Parathyroid adenoma (tissue), 2 donors: Measurements from ENCODE around the gene HK3.

Source experiments
- H2AFZ ChIP-seq: fragments of 300-600 bp; sonication (generic); one replicate; pipeline ENCODE4 v1.7.0; 2017; ENCODE audit warnings: antibody characterized with exemption, mild to moderate bottlenecking
- H3K27ac ChIP-seq: fragments of 300-600 bp; sonication (generic); one replicate; pipeline ENCODE4 v1.7.0; 2017
- H3K27me3 ChIP-seq: fragments of 300-600 bp; sonication (generic); one replicate; pipeline ENCODE4 v1.7.0; 2017; ENCODE audit warnings: low read length; ENCODE audit not compliant: control insufficient read depth, insufficient read depth
- H3K36me3 ChIP-seq: fragments of 300-600 bp; sonication (generic); one replicate; pipeline ENCODE4 v1.7.0; 2017; ENCODE audit warnings: low read length; ENCODE audit not compliant: control insufficient read depth, insufficient read depth
- H3K4me1 ChIP-seq: fragments of 300-600 bp; sonication (generic); one replicate; pipeline ENCODE4 v1.7.0; 2017; ENCODE audit warnings: control low read depth
- H3K4me2 ChIP-seq: fragments of 300-600 bp; sonication (generic); one replicate; pipeline ENCODE4 v1.7.0; 2017; ENCODE audit warnings: low read length
- H3K4me3 ChIP-seq: fragments of 300-600 bp; sonication (generic); one replicate; pipeline ENCODE4 v1.7.0; 2017; ENCODE audit warnings: low read depth, low read length
- H3K79me2 ChIP-seq: fragments of 300-600 bp; sonication (generic); one replicate; pipeline ENCODE4 v1.7.0; 2017; ENCODE audit warnings: control low read depth
- H3K9ac ChIP-seq: fragments of 300-600 bp; sonication (generic); one replicate; pipeline ENCODE4 v1.7.0; 2017; ENCODE audit warnings: mild to moderate bottlenecking
- H3K9me3 ChIP-seq: fragments of 300-600 bp; sonication (generic); one replicate; pipeline ENCODE4 v1.7.0; 2017; ENCODE audit warnings: low read length; ENCODE audit not compliant: control insufficient read depth
- CTCF ChIP-seq: fragments of 300-600 bp; sonication (generic); IDR thresholded peaks from one replicate; pipeline ENCODE4 v1.7.0; 2017; ENCODE audit warnings: antibody characterized with exemption, mild to moderate bottlenecking
- donor health status: primary hyperparathyroidism.

Gene HK3

DNA sequence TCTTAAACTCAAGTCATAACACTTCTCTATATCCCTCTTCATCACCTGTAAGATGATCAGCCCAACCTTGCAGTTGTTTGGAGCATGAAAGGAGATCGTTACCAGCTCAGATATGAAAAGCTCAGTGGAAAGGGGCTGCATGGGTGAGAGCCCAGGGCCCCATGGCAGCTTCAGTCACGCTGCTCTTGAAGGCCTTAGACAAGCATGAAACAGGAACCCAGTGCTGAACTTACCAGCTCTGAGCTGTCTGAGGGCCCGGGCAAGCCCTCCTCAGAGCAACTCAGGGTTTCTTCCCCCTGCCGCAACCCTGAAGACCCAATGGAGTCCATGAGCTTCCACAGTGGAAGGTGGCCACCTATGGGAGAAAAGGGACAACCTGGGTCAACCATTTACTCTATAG lies 3.3 kb downstream of the HK3 start:
- H3K27me3 ChIP-seq: no peaks in the 10 kb centered on the region
- H3K27ac ChIP-seq: no peak overlapping the region
- no peak for TF ChIP-seq CTCF
- H3K36me3 ChIP-seq: no peaks in the 10 kb centered on the region
- no peak overlapping the region for H3K4me3 ChIP-seq
- H3K79me2 ChIP-seq: no peaks in the 10 kb centered on the region
- H3K9me3 ChIP-seq: no peaks in the 10 kb centered on the region
- no peak overlapping the region for H2AFZ ChIP-seq
- H3K4me2 ChIP-seq: no peak overlapping the region
- no peak overlapping the region for H3K9ac ChIP-seq
- H3K4me1 ChIP-seq: no peaks in the 10 kb centered on the region

DNA sequence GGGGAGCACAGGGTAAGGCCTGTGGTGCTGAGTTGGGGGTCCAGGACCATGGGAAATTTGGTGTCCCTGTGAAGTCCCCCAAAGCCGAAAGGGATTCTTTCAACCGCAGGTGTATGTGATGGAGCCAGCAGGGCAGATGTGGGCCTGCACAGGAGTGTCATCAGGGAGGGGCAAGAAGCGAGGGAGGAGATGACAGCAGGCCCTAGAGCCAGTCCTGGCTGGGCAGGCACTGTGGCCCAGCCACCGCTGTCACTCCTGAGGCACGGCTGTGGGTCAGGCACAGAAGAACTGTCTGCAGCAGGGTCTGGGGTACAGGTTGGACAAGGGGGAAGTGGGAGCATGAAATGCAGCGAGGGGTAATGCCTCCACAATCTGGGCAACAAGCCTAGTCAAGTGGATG lies 4.8 kb downstream of the HK3 start:
- no peaks in the 10 kb centered on the region for H3K4me1 ChIP-seq
- H2AFZ ChIP-seq: no peak overlapping the region
- H3K36me3 ChIP-seq: no peaks in the 10 kb centered on the region
- H3K4me3 ChIP-seq: no peak overlapping the region
- no peaks in the 10 kb centered on the region for H3K9me3 ChIP-seq
- no peaks in the 10 kb centered on the region for H3K79me2 ChIP-seq
- H3K4me2 ChIP-seq: no peak overlapping the region
- TF ChIP-seq CTCF: no peak
- H3K9ac ChIP-seq: no peak overlapping the region
- H3K27me3 ChIP-seq: no peaks in the 10 kb centered on the region
- no peak overlapping the region for H3K27ac ChIP-seq

DNA sequence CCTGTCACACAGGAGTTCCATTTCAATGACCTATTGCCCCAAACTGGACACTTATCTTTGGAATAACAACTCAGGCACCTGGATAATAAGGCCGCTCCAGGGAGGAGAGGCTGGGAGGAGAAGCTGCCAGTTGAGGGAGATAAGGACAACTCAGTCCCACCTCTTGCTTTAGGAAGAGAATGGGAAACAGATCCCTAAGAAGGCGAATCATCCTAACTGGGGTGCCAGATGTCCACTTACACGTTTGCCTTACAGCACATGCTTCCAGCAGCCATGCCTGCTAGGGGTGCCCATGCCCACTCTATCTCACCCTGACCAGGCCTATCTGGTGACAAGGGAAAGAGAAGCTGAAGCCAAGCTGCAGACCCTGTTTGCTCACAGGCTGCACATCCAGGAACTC lies 6.5 kb downstream of the HK3 start:
- no peak for TF ChIP-seq CTCF
- H3K27me3 ChIP-seq: no peaks in the 10 kb centered on the region
- H3K27ac ChIP-seq: no peak overlapping the region
- H3K9me3 ChIP-seq: no peaks in the 10 kb centered on the region
- H3K79me2 ChIP-seq: no peaks in the 10 kb centered on the region
- H3K9ac ChIP-seq: no peak overlapping the region
- no peak overlapping the region for H2AFZ ChIP-seq
- H3K36me3 ChIP-seq: no peaks in the 10 kb centered on the region
- H3K4me3 ChIP-seq: no peak overlapping the region
- no peaks in the 10 kb centered on the region for H3K4me1 ChIP-seq
- no peak overlapping the region for H3K4me2 ChIP-seq

- H3K79me2 ChIP-seq: no peaks in the 10 kb centered on the region
- H3K9me3 ChIP-seq: no peaks in the 10 kb centered on the region
- no peak overlapping the region for H3K27ac ChIP-seq
- H3K4me3 ChIP-seq: no peak overlapping the region
- H3K4me2 ChIP-seq: no peak overlapping the region
- H2AFZ ChIP-seq: no peak overlapping the region
- no peaks in the 10 kb centered on the region for H3K4me1 ChIP-seq
- H3K27me3 ChIP-seq: no peaks in the 10 kb centered on the region
- no peaks in the 10 kb centered on the region for H3K36me3 ChIP-seq
- TF ChIP-seq CTCF: no peak
- H3K9ac ChIP-seq: no peak overlapping the region
These were observed 7.7 kb downstream of the HK3 start for GRCh38 chr5:176891331-176891958.
